ENCODE results near the gene ADAMTS7. TPM values are rescaled to one million over a fixed set of nuclear protein-coding genes. Genes with fewer than 3 reads are reported as not detected.
"Not testable (repeated sequence)": the region's sequence is repeated elsewhere in the genome, so short reads cannot be mapped to it uniquely, and the experiment has no call there.

Gene ADAMTS7
- total and polyA plus RNA-seq, 2 donors: 0.47 to 0.94 TPM

GRCh38 chr15:78754637-78755280 lies 56.5 kb downstream of the ADAMTS7 start:
- H3K4me3 ChIP-seq (ENCODE audit: low read length in 2 of 2); H3K9me3 ChIP-seq (ENCODE audit: control insufficient read depth in 2 of 2, insufficient read depth in 1 of 2, low read length in 1 of 2); DNase-seq (ENCODE audit: low read depth in 6 of 9, low spot score in 9 of 9); H3K27me3 ChIP-seq (ENCODE audit: control insufficient read depth in 2 of 2, insufficient read depth in 1 of 2, low read length in 1 of 2); H3K27ac ChIP-seq (ENCODE audit: low read depth in 1 of 2, low read length in 1 of 2); H3K36me3 ChIP-seq (ENCODE audit: control insufficient read depth in 2 of 2, insufficient read depth in 2 of 2, low read length in 1 of 2): not testable (repeated sequence)
- peaks cover 2 to 17% of the 10 kb centered on the region in 2 donors for H3K4me1 ChIP-seq (ENCODE audit: control insufficient read depth in 2 of 2, insufficient read depth in 2 of 2, low read length in 2 of 2)
- WGBS: 91% methylated on average over 14 of the region's 14 CpGs

- WGBS: 95% methylated on average over 10 of the region's 10 CpGs
- H3K4me3 ChIP-seq (ENCODE audit: low read length in 2 of 2); H3K27ac ChIP-seq (ENCODE audit: low read depth in 1 of 2, low read length in 1 of 2); H3K9me3 ChIP-seq (ENCODE audit: control insufficient read depth in 2 of 2, insufficient read depth in 1 of 2, low read length in 1 of 2); H3K27me3 ChIP-seq (ENCODE audit: control insufficient read depth in 2 of 2, insufficient read depth in 1 of 2, low read length in 1 of 2); H3K36me3 ChIP-seq (ENCODE audit: control insufficient read depth in 2 of 2, insufficient read depth in 2 of 2, low read length in 1 of 2); DNase-seq (ENCODE audit: low read depth in 6 of 9, low spot score in 9 of 9): not testable (repeated sequence)
- peaks cover 2 to 17% of the 10 kb centered on the region in 2 donors for H3K4me1 ChIP-seq (ENCODE audit: control insufficient read depth in 2 of 2, insufficient read depth in 2 of 2, low read length in 2 of 2)
Measured at GRCh38 chr15:78753751-78754535, 57.3 kb downstream of the ADAMTS7 start.

GRCh38 chr15:78753359-78753659 lies 58.0 kb downstream of the ADAMTS7 start:
- H3K36me3 ChIP-seq (ENCODE audit: control insufficient read depth in 2 of 2, insufficient read depth in 2 of 2, low read length in 1 of 2); H3K27ac ChIP-seq (ENCODE audit: low read depth in 1 of 2, low read length in 1 of 2); DNase-seq (ENCODE audit: low read depth in 6 of 9, low spot score in 9 of 9); H3K27me3 ChIP-seq (ENCODE audit: control insufficient read depth in 2 of 2, insufficient read depth in 1 of 2, low read length in 1 of 2); H3K4me3 ChIP-seq (ENCODE audit: low read length in 2 of 2); H3K9me3 ChIP-seq (ENCODE audit: control insufficient read depth in 2 of 2, insufficient read depth in 1 of 2, low read length in 1 of 2): not testable (repeated sequence)
- 98% methylated on average over 7 of the region's 7 CpGs for WGBS
- peaks cover 2 to 17% of the 10 kb centered on the region in 2 donors for H3K4me1 ChIP-seq (ENCODE audit: control insufficient read depth in 2 of 2, insufficient read depth in 2 of 2, low read length in 2 of 2)

GRCh38 chr15:78752492-78753358 lies 58.5 kb downstream of the ADAMTS7 start:
- Histone ChIP-seq H3K9me3 (ENCODE audit: control insufficient read depth in 2 of 2, insufficient read depth in 1 of 2, low read length in 1 of 2) (no peaks in the 10 kb centered on the region), H3K36me3 (ENCODE audit: control insufficient read depth in 2 of 2, insufficient read depth in 2 of 2, low read length in 1 of 2) (no peaks in the 10 kb centered on the region), H3K27me3 (ENCODE audit: control insufficient read depth in 2 of 2, insufficient read depth in 1 of 2, low read length in 1 of 2) (peaks cover 0 to 9% of the 10 kb centered on the region in 2 donors), H3K4me3 (ENCODE audit: low read length in 2 of 2) (no peak overlapping the region), H3K4me1 (ENCODE audit: control insufficient read depth in 2 of 2, insufficient read depth in 2 of 2, low read length in 2 of 2) (peaks cover 2 to 17% of the 10 kb centered on the region in 2 donors), H3K27ac (ENCODE audit: low read depth in 1 of 2, low read length in 1 of 2) (no peak overlapping the region)
- 92% methylated on average over 24 of the region's 24 CpGs for WGBS
- DNase-seq (ENCODE audit: low read depth in 6 of 9, low spot score in 9 of 9): no peak

GRCh38 chr15:78751602-78751979 lies 59.7 kb downstream of the ADAMTS7 start:
- H3K9me3 ChIP-seq (ENCODE audit: control insufficient read depth in 2 of 2, insufficient read depth in 1 of 2, low read length in 1 of 2): no peaks in the 10 kb centered on the region
- H3K4me3 ChIP-seq (ENCODE audit: low read length in 2 of 2): no peak overlapping the region
- H3K27me3 ChIP-seq (ENCODE audit: control insufficient read depth in 2 of 2, insufficient read depth in 1 of 2, low read length in 1 of 2): peaks cover 0 to 9% of the 10 kb centered on the region in 2 donors
- no peak for DNase-seq (ENCODE audit: low read depth in 6 of 9, low spot score in 9 of 9)
- 76% methylated on average over 13 of the region's 13 CpGs for WGBS
- peaks cover 2 to 9% of the 10 kb centered on the region in 2 donors for H3K4me1 ChIP-seq (ENCODE audit: control insufficient read depth in 2 of 2, insufficient read depth in 2 of 2, low read length in 2 of 2)
- H3K36me3 ChIP-seq (ENCODE audit: control insufficient read depth in 2 of 2, insufficient read depth in 2 of 2, low read length in 1 of 2): no peaks in the 10 kb centered on the region
- no peak overlapping the region for H3K27ac ChIP-seq (ENCODE audit: low read depth in 1 of 2, low read length in 1 of 2)

- H3K4me3 ChIP-seq (ENCODE audit: low read length in 2 of 2); H3K36me3 ChIP-seq (ENCODE audit: control insufficient read depth in 2 of 2, insufficient read depth in 2 of 2, low read length in 1 of 2); H3K27me3 ChIP-seq (ENCODE audit: control insufficient read depth in 2 of 2, insufficient read depth in 1 of 2, low read length in 1 of 2); H3K4me1 ChIP-seq (ENCODE audit: control insufficient read depth in 2 of 2, insufficient read depth in 2 of 2, low read length in 2 of 2); H3K27ac ChIP-seq (ENCODE audit: low read depth in 1 of 2, low read length in 1 of 2); H3K9me3 ChIP-seq (ENCODE audit: control insufficient read depth in 2 of 2, insufficient read depth in 1 of 2, low read length in 1 of 2): not testable (repeated sequence)
- 9% methylated on average over 28 of the region's 28 CpGs for WGBS
- peak; percentile 79 to 96 (median 89) for DNase-seq (ENCODE audit: low read depth in 6 of 9, low spot score in 9 of 9)
Measured at GRCh38 chr15:78750974-78751601, 60.2 kb downstream of the ADAMTS7 start.

GRCh38 chr15:78750566-78750965 lies 60.7 kb downstream of the ADAMTS7 start:
- Histone ChIP-seq H3K27ac (ENCODE audit: low read depth in 1 of 2, low read length in 1 of 2) (no peak overlapping the region), H3K4me1 (ENCODE audit: control insufficient read depth in 2 of 2, insufficient read depth in 2 of 2, low read length in 2 of 2) (peaks cover 2 to 9% of the 10 kb centered on the region in 2 donors), H3K9me3 (ENCODE audit: control insufficient read depth in 2 of 2, insufficient read depth in 1 of 2, low read length in 1 of 2) (no peaks in the 10 kb centered on the region), H3K27me3 (ENCODE audit: control insufficient read depth in 2 of 2, insufficient read depth in 1 of 2, low read length in 1 of 2) (peaks cover 0 to 9% of the 10 kb centered on the region in 2 donors), H3K36me3 (ENCODE audit: control insufficient read depth in 2 of 2, insufficient read depth in 2 of 2, low read length in 1 of 2) (no peaks in the 10 kb centered on the region), H3K4me3 (ENCODE audit: low read length in 2 of 2) (no peak overlapping the region)
- 75% methylated on average over 7 of the region's 7 CpGs for WGBS
- no peak for DNase-seq (ENCODE audit: low read depth in 6 of 9, low spot score in 9 of 9)

GRCh38 chr15:78749831-78750230 lies 61.4 kb downstream of the ADAMTS7 start:
- no peaks in the 10 kb centered on the region for H3K9me3 ChIP-seq (ENCODE audit: control insufficient read depth in 2 of 2, insufficient read depth in 1 of 2, low read length in 1 of 2)
- H3K27me3 ChIP-seq (ENCODE audit: control insufficient read depth in 2 of 2, insufficient read depth in 1 of 2, low read length in 1 of 2): peaks cover 0 to 9% of the 10 kb centered on the region in 2 donors
- peaks cover 2 to 9% of the 10 kb centered on the region in 2 donors for H3K4me1 ChIP-seq (ENCODE audit: control insufficient read depth in 2 of 2, insufficient read depth in 2 of 2, low read length in 2 of 2)
- H3K27ac ChIP-seq (ENCODE audit: low read depth in 1 of 2, low read length in 1 of 2): no peak overlapping the region
- DNase-seq (ENCODE audit: low read depth in 6 of 9, low spot score in 9 of 9): no peak
- WGBS: 95% methylated on average over 17 of the region's 17 CpGs
- no peak overlapping the region for H3K4me3 ChIP-seq (ENCODE audit: low read length in 2 of 2)
- no peaks in the 10 kb centered on the region for H3K36me3 ChIP-seq (ENCODE audit: control insufficient read depth in 2 of 2, insufficient read depth in 2 of 2, low read length in 1 of 2)

Data from thymus (tissue), 11 donors.